Mesenchymal stem cell (in vitro differentiated cells and primary cell): Measurements from ENCODE around the gene CDPF1.

ENCODE experiments used
- DNase-seq: peaks from one replicate; pipeline ENCODE4 v3.0.0-alpha.2; 2013
- H2AFZ ChIP-seq: one replicate; pipeline ENCODE4 v1.6.1; 2013; ENCODE audit warnings: low read depth, mild to moderate bottlenecking, control low read depth, inconsistent platforms, low read length, moderate library complexity
- H2AK5ac ChIP-seq: 2 replicates; pipeline ENCODE4 v1.6.1; 2013; ENCODE audit warnings: low read length, moderate library complexity, mild to moderate bottlenecking, inconsistent platforms; ENCODE audit not compliant: severe bottlenecking
- H2BK120ac ChIP-seq: one replicate; pipeline ENCODE4 v1.6.1; 2013; ENCODE audit warnings: low read depth, mild to moderate bottlenecking, inconsistent platforms, low read length, moderate library complexity
- H2BK12ac ChIP-seq, 2 experiments: one replicate each; pipeline ENCODE4 v1.6.1; 2013; ENCODE audit warnings: inconsistent platforms in 2 of 2, low read length in 2 of 2, mild to moderate bottlenecking in 2 of 2, moderate library complexity in 2 of 2, control low read depth in 1 of 2
- H2BK15ac ChIP-seq: one replicate; pipeline ENCODE4 v1.6.1; 2013; ENCODE audit warnings: mild to moderate bottlenecking, low read depth, inconsistent platforms; ENCODE audit not compliant: poor library complexity, severe bottlenecking
- H2BK5ac ChIP-seq: 2 replicates; pipeline ENCODE4 v1.6.1; 2013; ENCODE audit warnings: low read depth, mild to moderate bottlenecking, low read length, control low read depth, inconsistent platforms; ENCODE audit not compliant: poor library complexity, severe bottlenecking
- H3K14ac ChIP-seq, 2 experiments: one replicate each; pipeline ENCODE4 v1.6.1; 2013; ENCODE audit warnings: inconsistent platforms in 2 of 2, low read length in 2 of 2, control low read depth in 1 of 2, mild to moderate bottlenecking in 1 of 2, moderate library complexity in 1 of 2
- H3K18ac ChIP-seq, 2 experiments: one replicate each; pipeline ENCODE4 v1.6.1; 2013; ENCODE audit warnings: inconsistent platforms in 2 of 2, low read length in 2 of 2, control low read depth in 1 of 2, low read depth in 1 of 2, mild to moderate bottlenecking in 1 of 2
- H3K23ac ChIP-seq, 2 experiments: one replicate each; pipeline ENCODE4 v1.6.1; 2013; ENCODE audit warnings: inconsistent platforms in 2 of 2, low read length in 2 of 2, mild to moderate bottlenecking in 2 of 2, moderate library complexity in 2 of 2, control low read depth in 1 of 2
- H3K27ac ChIP-seq: 2 replicates; pipeline ENCODE4 v1.5.1; 2013; ENCODE audit warnings: mild to moderate bottlenecking, moderate library complexity, low read length, control low read depth, inconsistent platforms; ENCODE audit not compliant: poor library complexity, severe bottlenecking
- H3K27me3 ChIP-seq, 2 experiments: 2 replicates each; pipeline versions ENCODE4 v1.6.1 to v1.7.0; 2013; ENCODE audit warnings: low read length in 2 of 2, mild to moderate bottlenecking in 2 of 2, moderate library complexity in 2 of 2, control low read depth in 1 of 2, inconsistent platforms in 1 of 2; ENCODE audit not compliant: control insufficient read depth in 1 of 2, insufficient read depth in 1 of 2
- H3K36me3 ChIP-seq, 2 experiments: 2 replicates each; pipeline versions ENCODE4 v1.6.1 to v1.7.0; 2013; ENCODE audit warnings: low read length in 2 of 2, control low read depth in 1 of 2, inconsistent platforms in 1 of 2, low read depth in 1 of 2, mild to moderate bottlenecking in 1 of 2; ENCODE audit not compliant: insufficient read depth in 2 of 2, control insufficient read depth in 1 of 2
- H3K4ac ChIP-seq, 2 experiments: one replicate each; pipeline ENCODE4 v1.6.1; 2013; ENCODE audit warnings: inconsistent platforms in 2 of 2, low read length in 2 of 2, mild to moderate bottlenecking in 2 of 2, moderate library complexity in 2 of 2, control low read depth in 1 of 2, low read depth in 1 of 2
- H3K4me1 ChIP-seq: 2 replicates; pipeline ENCODE4 v1.6.1; 2013; ENCODE audit warnings: low read depth, low read length, control low read depth; ENCODE audit not compliant: control insufficient read depth, insufficient read depth
- H3K4me2 ChIP-seq: 2 replicates; pipeline ENCODE4 v1.6.1; 2013; ENCODE audit warnings: low read length, mild to moderate bottlenecking, inconsistent platforms; ENCODE audit not compliant: poor library complexity, severe bottlenecking
- H3K4me3 ChIP-seq, 2 experiments: 2 replicates each; pipeline versions ENCODE4 v1.5.1 to v1.7.0; 2013; ENCODE audit warnings: low read length in 2 of 2, mild to moderate bottlenecking in 2 of 2, control low read depth in 1 of 2, low read depth in 1 of 2; ENCODE audit not compliant: insufficient read depth in 1 of 2
- H3K79me1 ChIP-seq: replicated peaks from 2 replicates; pipeline ENCODE4 v1.6.1; 2013; ENCODE audit warnings: mild to moderate bottlenecking, control low read depth, low read length, inconsistent platforms; ENCODE audit not compliant: poor library complexity, severe bottlenecking
- H3K9ac ChIP-seq: 2 replicates; pipeline ENCODE4 v1.7.0; 2013; ENCODE audit warnings: mild to moderate bottlenecking, low read length, moderate library complexity
- H3K9me3 ChIP-seq: 2 replicates; pipeline ENCODE4 v1.7.0; 2013; ENCODE audit warnings: mild to moderate bottlenecking, low read length; ENCODE audit not compliant: control insufficient read depth
- H4K8ac ChIP-seq: one replicate; pipeline ENCODE4 v1.6.1; 2013; ENCODE audit warnings: inconsistent platforms, mild to moderate bottlenecking, low read length, moderate library complexity
- H4K91ac ChIP-seq: one replicate; pipeline ENCODE4 v1.6.1; 2013; ENCODE audit warnings: mild to moderate bottlenecking, low read length, inconsistent platforms
- WGBS: methylation state at CpG from one replicate; pipeline ENCODE4 v1.1.7; 2013; ENCODE audit warnings: mixed read lengths; 5-methylcytosine and 5-hydroxymethylcytosine counted together

The CDPF1 gene

GRCh38 chr22:46229701-46230100 lies 20.4 kb downstream of the CDPF1 start:
- Histone ChIP-seq H4K91ac (no peak overlapping the region), H3K27ac (no peak overlapping the region), H2BK5ac (no peak overlapping the region), H3K14ac (no peak overlapping the region), H3K4ac (no peak overlapping the region), H3K27me3 (no peaks in the 10 kb centered on the region), H2AK5ac (no peak overlapping the region), H3K79me1 (no peaks in the 10 kb centered on the region), H2BK120ac (no peak overlapping the region), H2AFZ (no peak overlapping the region), H3K4me1 (peaks cover 6% of the 10 kb centered on the region), H4K8ac (no peak overlapping the region), H3K36me3 (peaks cover 16 to 26% of the 10 kb centered on the region in 2 experiments), H3K18ac (no peak overlapping the region), H3K9ac (no peak overlapping the region), H3K4me2 (no peak overlapping the region), H3K4me3 (no peak overlapping the region), H3K9me3 (no peaks in the 10 kb centered on the region), H2BK15ac (no peak overlapping the region), H2BK12ac (no peak overlapping the region), H3K23ac (no peak overlapping the region)
- 94% methylated on average over 7 of the region's 8 CpGs for WGBS
- DNase-seq, result no peak

DNA sequence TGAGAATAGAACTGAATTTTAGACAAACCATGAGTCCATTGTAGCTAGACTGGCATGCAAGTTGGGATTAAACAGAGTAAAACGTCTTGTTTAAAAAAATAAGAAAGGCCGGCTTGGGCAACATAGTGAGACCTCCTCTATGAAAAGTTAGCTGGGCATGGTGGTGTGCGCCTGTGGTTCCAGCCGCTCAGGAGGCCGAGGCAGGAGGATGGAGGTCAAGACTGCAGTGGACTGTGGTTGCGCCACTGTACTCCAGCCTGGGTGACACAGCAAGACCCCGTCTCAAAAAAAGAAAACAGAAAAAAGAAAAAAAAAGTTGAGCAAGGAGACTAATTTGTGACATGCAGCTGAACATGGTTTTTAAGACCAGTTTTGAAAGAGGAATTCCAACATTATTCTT lies 23.5 kb downstream of the CDPF1 start:
- Histone ChIP-seq H2BK15ac (no peak overlapping the region), H3K9me3 (no peaks in the 10 kb centered on the region), H3K4me1 (no peaks in the 10 kb centered on the region), H4K8ac (no peak overlapping the region), H2AK5ac (no peak overlapping the region), H4K91ac (no peak overlapping the region), H3K9ac (no peak overlapping the region), H2BK5ac (no peak overlapping the region), H3K18ac (no peak overlapping the region), H3K27ac (no peak overlapping the region), H2AFZ (no peak overlapping the region), H3K4ac (no peak overlapping the region), H3K4me2 (no peak overlapping the region), H3K14ac (no peak overlapping the region), H3K36me3 (peaks cover 25 to 33% of the 10 kb centered on the region in 2 experiments), H2BK12ac (no peak overlapping the region), H3K4me3 (no peak overlapping the region), H3K27me3 (no peaks in the 10 kb centered on the region), H3K79me1 (no peaks in the 10 kb centered on the region), H3K23ac (no peak overlapping the region), H2BK120ac (no peak overlapping the region)
- no peak for DNase-seq
- 94% methylated on average over 7 of the region's 7 CpGs for WGBS

GRCh38 chr22:46225631-46226030 lies 24.5 kb downstream of the CDPF1 start:
- Histone ChIP-seq H2AFZ (no peak overlapping the region), H3K4me1 (no peaks in the 10 kb centered on the region), H3K4me3 (no peak overlapping the region), H3K18ac (no peak overlapping the region), H2BK15ac (no peak overlapping the region), H3K23ac (no peak overlapping the region), H3K9ac (no peak overlapping the region), H3K4me2 (no peak overlapping the region), H2AK5ac (no peak overlapping the region), H2BK12ac (no peak overlapping the region), H3K27me3 (no peaks in the 10 kb centered on the region), H3K4ac (no peak overlapping the region), H2BK5ac (no peak overlapping the region), H3K79me1 (no peaks in the 10 kb centered on the region), H2BK120ac (no peak overlapping the region), H3K14ac (no peak overlapping the region), H3K27ac (no peak overlapping the region), H4K8ac (no peak overlapping the region), H3K9me3 (no peaks in the 10 kb centered on the region), H3K36me3 (peaks cover 31 to 37% of the 10 kb centered on the region in 2 experiments), H4K91ac (no peak overlapping the region)
- 91% methylated on average over 7 of the region's 7 CpGs for WGBS
- DNase-seq, result no peak

DNA sequence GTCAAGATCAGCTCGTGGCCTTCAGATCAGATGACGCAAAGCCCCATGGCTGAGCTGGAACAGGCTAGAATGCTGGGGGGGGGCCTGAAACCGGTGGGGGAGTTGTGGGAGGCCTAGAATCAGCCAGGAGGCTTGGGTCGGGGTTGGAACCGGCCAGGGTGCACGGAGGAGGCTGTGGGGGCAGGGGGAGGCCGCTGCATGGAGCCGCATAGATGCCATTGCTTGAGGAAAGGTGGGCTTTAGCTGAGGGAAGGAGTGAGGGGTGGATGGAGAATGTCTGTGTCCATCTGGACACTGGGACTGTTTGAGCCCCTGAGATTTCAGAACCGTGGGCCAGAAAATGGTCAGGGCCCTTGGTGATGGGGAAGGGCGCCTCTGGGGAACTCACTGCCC lies 25.2 kb downstream of the CDPF1 start:
- Histone ChIP-seq H3K4me1 (no peaks in the 10 kb centered on the region), H2BK15ac (no peak overlapping the region), H3K4me2 (no peak overlapping the region), H3K23ac (no peak overlapping the region), H3K27ac (no peak overlapping the region), H3K4me3 (no peak overlapping the region), H3K27me3 (no peaks in the 10 kb centered on the region), H2BK5ac (no peak overlapping the region), H3K79me1 (no peaks in the 10 kb centered on the region), H4K91ac (no peak overlapping the region), H2BK12ac (no peak overlapping the region), H3K36me3 (peaks cover 37 to 45% of the 10 kb centered on the region in 2 experiments), H3K9ac (no peak overlapping the region), H3K9me3 (no peaks in the 10 kb centered on the region), H3K14ac (no peak overlapping the region), H3K4ac (no peak overlapping the region), H4K8ac (no peak overlapping the region), H2AK5ac (no peak overlapping the region), H3K18ac (no peak overlapping the region), H2BK120ac (no peak overlapping the region), H2AFZ (no peak overlapping the region)
- no peak for DNase-seq
- WGBS, result 95% methylated on average over 10 of the region's 10 CpGs
